Measurements from ENCODE around the gene CCDC175.

Gene CCDC175

DNA sequence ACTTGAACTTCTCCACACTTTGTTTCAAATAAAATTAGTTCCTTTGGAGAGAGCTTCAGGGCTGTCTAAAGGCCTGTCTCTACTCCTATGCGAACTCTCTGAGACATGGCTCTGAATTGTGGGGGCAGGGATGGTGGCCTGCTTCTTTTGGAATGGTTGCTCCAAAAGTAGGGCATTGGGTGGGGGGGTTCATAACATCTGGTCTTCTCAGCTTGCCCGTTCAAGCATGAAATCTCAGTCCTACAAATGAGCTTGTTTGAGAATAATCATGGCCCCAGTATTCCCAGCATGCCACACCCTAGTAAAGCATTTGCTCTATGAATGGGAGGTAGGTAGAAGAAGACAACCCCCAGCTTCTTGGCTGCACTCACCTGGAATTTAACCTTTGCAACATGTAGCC is 118.1 kb downstream of the CCDC175 start:
- in situ Hi-C loops (cut with HindIII; ENCODE audit: low pct_ligation_motif_present, low pct_unique_long_range_greater_than_20kb, low sequenced_read_pairs), result no loop called here
- DNase-seq, result no peak

DNA sequence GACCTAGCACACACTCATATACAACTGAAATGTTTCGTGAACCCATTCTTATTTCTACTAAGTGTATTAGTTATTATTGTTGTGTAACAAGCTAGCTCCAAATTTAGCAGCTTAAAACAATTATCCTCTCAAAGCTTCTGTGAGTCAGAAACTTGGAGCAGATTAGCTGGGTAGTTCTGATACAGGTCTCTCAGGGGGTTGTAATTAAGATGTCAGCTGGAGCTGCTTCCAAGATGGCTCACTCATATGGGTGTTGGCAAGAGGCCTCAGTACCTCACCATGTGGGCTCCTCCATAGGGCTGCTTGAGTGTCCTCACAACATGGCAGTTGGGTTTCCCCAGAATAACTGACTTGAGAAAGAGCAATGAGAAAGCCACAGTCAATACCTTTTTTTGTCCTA is 121.2 kb downstream of the CCDC175 start:
- no peak for DNase-seq
- in situ Hi-C loops (cut with HindIII; ENCODE audit: low pct_ligation_motif_present, low pct_unique_long_range_greater_than_20kb, low sequenced_read_pairs), result no loop called here
